ENCODE data around the gene ABLIM2. TPM values are rescaled to one million over a fixed set of nuclear protein-coding genes. Genes with fewer than 3 reads are reported as not detected.

Gene ABLIM2
- total RNA-seq, 1 donor from 2014 or later: 5.2 TPM

- no peak for ATAC-seq
- no peak for DNase-seq
- Histone ChIP-seq H3K27me3 (ENCODE audit: low read depth) (no peaks in the 10 kb centered on the region), H3K9me3 (no peaks in the 10 kb centered on the region), H3K36me3 (no peaks in the 10 kb centered on the region), H3K4me3 (no peak overlapping the region), H3K4me1 (no peaks in the 10 kb centered on the region), H3K27ac (no peak overlapping the region)
- no peak for TF ChIP-seq CTCF (IDR thresholded peaks at IDR 0.05)
- intact Hi-C loops (cut with DNase I): no loop called here
Observed at GRCh38 chr4:8086783-8087445, 71.7 kb downstream of the ABLIM2 start.

GRCh38 chr4:8085491-8086117 is 73.0 kb downstream of the ABLIM2 start:
- no peaks in the 10 kb centered on the region for H3K4me1 ChIP-seq
- no peak for TF ChIP-seq CTCF (IDR thresholded peaks at IDR 0.05)
- no peaks in the 10 kb centered on the region for H3K36me3 ChIP-seq
- no peak for ATAC-seq
- intact Hi-C loops (cut with DNase I): no loop called here
- DNase-seq: no peak
- H3K27me3 ChIP-seq (ENCODE audit: low read depth): no peaks in the 10 kb centered on the region
- H3K4me3 ChIP-seq: no peak overlapping the region
- no peaks in the 10 kb centered on the region for H3K9me3 ChIP-seq
- H3K27ac ChIP-seq: no peak overlapping the region

GRCh38 chr4:8084712-8085490 is 73.7 kb downstream of the ABLIM2 start:
- TF ChIP-seq CTCF (IDR thresholded peaks at IDR 0.05): no peak
- Histone ChIP-seq H3K4me1 (no peaks in the 10 kb centered on the region), H3K9me3 (no peaks in the 10 kb centered on the region), H3K36me3 (no peaks in the 10 kb centered on the region), H3K27me3 (ENCODE audit: low read depth) (no peaks in the 10 kb centered on the region), H3K4me3 (no peak overlapping the region), H3K27ac (no peak overlapping the region)
- no peak for DNase-seq
- no peak for ATAC-seq
- intact Hi-C loops (cut with DNase I): no loop called here

DNA sequence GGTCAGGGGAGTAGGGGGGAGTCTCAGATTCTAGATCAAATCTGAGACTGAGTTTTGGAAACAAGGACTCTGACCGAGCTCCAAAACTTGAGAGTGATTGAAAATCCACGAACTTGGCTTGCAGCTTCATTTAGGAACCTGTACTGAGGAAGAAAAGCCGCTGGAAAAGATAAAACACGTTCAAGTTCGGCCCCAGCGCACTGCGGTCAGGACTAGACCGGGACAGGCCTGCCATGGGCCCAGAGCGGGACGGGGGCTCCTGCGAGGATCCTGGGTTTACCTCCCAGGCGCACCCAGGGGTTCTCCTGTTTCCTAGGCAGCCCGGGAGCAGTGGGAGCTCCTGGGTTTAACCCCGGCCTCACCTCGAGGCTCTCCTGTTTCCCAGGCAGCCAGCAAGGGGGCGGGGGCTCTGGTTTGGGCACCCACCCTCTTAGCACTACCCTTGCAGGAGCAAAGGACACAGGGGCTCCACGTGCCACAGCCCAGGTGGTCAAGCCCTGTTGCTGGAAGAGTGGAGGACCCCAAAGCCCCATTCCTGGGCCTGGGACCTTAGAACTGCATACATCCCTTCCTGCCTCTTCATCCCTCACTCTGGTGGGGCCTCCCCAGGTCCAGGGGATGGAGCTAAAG is 74.5 kb downstream of the ABLIM2 start:
- no peak overlapping the region for H3K4me3 ChIP-seq
- H3K4me1 ChIP-seq: no peaks in the 10 kb centered on the region
- intact Hi-C loops (cut with DNase I): no loop called here
- no peak for TF ChIP-seq CTCF (IDR thresholded peaks at IDR 0.05)
- no peaks in the 10 kb centered on the region for H3K27me3 ChIP-seq (ENCODE audit: low read depth)
- H3K27ac ChIP-seq: no peak overlapping the region
- H3K9me3 ChIP-seq: no peaks in the 10 kb centered on the region
- ATAC-seq (no peak), DNase-seq (peak; percentile 18)
- no peaks in the 10 kb centered on the region for H3K36me3 ChIP-seq

GRCh38 chr4:8083086-8083825 is 75.4 kb downstream of the ABLIM2 start:
- no peak for ATAC-seq
- no peak overlapping the region for H3K4me3 ChIP-seq
- TF ChIP-seq CTCF (IDR thresholded peaks at IDR 0.05): no peak
- H3K27me3 ChIP-seq (ENCODE audit: low read depth): no peaks in the 10 kb centered on the region
- DNase-seq: no peak
- H3K27ac ChIP-seq: no peak overlapping the region
- H3K9me3 ChIP-seq: no peaks in the 10 kb centered on the region
- H3K4me1 ChIP-seq: no peaks in the 10 kb centered on the region
- intact Hi-C loops (cut with DNase I): no loop called here
- H3K36me3 ChIP-seq: no peaks in the 10 kb centered on the region

All from lower lobe of right lung (tissue), 2 donors.